Epithelial cell of esophagus (primary cell): ENCODE results near the gene SLX9.

ENCODE experiments used
- DNase-seq: peaks from one replicate; pipeline ENCODE4 v3.0.0; 2010; ENCODE audit warnings: low read depth
- H3K4me3 ChIP-seq: 2 replicates; pipeline ENCODE4 v1.5.1; 2011; ENCODE audit warnings: mild to moderate bottlenecking, low read length, control low read depth
- TF ChIP-seq, protein P1 (sequence below): IDR thresholded peaks from 2 replicates; pipeline ENCODE4 v1.5.1; 2011; ENCODE audit warnings: low read depth, mild to moderate bottlenecking, low read length, control low read depth, inconsistent platforms; ENCODE audit not compliant: insufficient read depth; ENCODE audit errors: missing control alignments

The SLX9 gene

DNA sequence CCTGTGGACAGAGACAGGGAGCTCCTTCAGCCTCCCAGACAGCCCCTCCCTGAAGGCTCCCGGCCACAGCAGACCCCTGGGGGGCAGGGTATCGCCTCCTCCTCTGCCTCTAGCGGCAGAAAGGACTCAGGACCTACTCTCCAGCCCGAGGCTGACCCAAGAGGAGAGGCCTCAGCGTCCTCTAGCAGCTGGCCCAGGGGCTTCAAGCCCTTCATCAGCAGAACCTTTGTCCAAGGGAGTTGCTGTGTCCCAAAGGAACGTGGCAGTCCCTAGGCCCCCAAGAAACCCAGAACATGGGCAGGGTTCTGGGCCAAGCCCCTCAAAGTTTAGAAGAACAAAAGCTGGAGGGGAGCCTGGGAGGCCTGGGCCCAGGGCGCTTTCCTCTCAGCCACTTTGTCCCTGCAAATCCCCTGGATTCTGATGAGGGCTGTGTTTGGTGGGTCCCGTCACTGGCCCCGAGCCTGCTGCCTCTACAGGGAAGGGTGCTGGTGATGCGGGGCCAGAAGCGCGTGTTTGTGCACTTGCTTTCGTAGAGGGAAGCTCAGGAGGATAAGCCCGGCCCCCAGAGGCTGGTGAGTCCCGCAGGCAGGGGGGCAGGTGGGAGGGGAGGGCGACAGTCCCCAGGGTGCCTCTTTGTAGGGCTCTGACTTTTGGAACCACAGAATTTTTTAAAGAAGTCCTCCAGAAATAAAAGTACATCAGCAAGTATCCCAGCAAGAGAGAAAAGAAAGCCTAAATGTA, 32.4 kb upstream of the SLX9 start:
- DNase-seq = no peak
- no peak overlapping the region for H3K4me3 ChIP-seq
- TF ChIP-seq, protein P1, sequence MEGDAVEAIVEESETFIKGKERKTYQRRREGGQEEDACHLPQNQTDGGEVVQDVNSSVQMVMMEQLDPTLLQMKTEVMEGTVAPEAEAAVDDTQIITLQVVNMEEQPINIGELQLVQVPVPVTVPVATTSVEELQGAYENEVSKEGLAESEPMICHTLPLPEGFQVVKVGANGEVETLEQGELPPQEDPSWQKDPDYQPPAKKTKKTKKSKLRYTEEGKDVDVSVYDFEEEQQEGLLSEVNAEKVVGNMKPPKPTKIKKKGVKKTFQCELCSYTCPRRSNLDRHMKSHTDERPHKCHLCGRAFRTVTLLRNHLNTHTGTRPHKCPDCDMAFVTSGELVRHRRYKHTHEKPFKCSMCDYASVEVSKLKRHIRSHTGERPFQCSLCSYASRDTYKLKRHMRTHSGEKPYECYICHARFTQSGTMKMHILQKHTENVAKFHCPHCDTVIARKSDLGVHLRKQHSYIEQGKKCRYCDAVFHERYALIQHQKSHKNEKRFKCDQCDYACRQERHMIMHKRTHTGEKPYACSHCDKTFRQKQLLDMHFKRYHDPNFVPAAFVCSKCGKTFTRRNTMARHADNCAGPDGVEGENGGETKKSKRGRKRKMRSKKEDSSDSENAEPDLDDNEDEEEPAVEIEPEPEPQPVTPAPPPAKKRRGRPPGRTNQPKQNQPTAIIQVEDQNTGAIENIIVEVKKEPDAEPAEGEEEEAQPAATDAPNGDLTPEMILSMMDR = no peak

DNA sequence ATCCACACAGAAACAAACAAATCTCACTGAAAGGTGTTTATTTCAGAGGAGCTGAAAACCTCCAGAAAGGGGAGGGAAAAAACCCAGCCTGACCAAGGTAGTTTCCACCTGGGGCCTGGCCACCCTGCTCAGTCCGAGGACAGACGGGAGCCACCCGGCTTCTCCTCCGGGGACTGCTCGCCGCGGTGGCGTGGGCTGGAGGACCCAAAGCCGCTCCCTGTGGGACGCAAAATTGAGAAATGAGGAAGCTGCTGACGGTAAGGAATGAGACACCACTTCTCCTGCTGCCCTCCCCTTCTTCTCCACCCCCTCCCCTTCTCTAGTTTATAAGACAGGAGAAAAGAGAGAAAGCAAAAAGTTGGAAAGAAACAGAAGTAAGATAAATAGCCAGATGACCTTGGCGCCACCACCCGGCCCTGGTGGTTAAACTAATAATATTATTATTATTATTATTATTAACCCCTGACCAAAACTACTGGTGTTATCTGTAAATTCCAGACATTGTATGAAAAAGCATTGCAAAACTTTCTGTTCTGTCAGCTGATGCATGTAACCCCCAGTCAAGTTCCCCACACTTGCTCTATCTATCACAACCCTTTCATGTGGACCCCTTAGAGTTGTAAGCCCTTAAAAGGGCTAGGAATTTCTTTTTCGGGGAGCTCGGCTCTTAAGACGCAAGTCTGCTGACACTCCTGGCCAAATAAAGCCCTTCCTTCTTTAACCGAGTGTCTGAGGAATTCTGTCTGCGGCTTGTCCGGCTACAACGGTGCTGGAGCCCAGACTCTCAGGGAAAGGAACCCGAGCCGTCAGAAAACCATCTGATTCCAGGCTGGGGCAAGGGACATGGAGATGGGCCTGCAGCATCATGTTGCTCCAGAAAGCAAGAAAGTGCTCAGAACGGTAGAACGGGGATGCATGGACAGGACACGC, 31.6 kb upstream of the SLX9 start:
- no peak overlapping the region for H3K4me3 ChIP-seq
- DNase-seq = no peak

DNA sequence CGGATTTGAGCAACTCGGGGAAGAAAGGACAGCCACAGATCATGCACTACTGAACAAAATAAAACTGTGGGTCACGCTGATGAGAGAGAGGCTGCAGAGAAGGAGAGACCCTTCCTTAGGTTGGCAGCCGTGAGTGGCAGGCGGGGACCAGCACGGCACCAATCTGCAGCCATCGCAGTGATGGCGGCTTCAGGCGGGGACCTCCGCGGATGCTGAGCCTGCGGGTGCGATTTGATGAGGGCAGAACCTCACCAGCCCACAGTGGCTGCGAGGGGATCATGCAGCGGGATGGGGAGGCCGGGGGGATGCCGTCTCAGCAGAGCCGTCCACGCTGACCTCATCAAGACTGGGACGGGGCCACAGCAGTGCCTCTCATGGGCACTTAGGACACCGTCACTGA, 30.9 kb upstream of the SLX9 start:
- DNase-seq = no peak
- H3K4me3 ChIP-seq = no peak overlapping the region
- TF ChIP-seq, protein P1 = no peak

More for the DNA sequence above, 31.6 kb upstream of the SLX9 start:
- TF ChIP-seq, protein P1 = no peak

DNA sequence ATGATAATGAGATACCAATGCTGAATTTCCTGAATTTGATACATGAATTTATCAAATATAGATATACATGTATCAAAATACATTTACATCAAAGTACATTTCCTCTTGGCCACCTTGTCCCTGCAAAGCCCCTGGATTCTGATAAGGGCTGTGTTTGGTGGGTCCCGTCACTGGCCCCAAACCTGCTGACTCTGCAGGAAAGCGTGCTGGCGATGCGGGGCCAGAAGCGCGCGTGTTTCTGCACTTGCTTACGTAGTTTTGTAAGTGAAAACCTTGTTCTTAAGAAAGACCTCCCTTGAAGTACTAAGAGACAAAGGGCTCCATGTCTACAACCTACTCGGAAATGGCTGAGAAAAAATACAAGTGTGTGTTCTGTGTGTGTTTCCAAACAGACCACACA, 30.1 kb upstream of the SLX9 start:
- no peak for DNase-seq
- TF ChIP-seq, protein P1 = no peak
- H3K4me3 ChIP-seq = no peak overlapping the region

DNA sequence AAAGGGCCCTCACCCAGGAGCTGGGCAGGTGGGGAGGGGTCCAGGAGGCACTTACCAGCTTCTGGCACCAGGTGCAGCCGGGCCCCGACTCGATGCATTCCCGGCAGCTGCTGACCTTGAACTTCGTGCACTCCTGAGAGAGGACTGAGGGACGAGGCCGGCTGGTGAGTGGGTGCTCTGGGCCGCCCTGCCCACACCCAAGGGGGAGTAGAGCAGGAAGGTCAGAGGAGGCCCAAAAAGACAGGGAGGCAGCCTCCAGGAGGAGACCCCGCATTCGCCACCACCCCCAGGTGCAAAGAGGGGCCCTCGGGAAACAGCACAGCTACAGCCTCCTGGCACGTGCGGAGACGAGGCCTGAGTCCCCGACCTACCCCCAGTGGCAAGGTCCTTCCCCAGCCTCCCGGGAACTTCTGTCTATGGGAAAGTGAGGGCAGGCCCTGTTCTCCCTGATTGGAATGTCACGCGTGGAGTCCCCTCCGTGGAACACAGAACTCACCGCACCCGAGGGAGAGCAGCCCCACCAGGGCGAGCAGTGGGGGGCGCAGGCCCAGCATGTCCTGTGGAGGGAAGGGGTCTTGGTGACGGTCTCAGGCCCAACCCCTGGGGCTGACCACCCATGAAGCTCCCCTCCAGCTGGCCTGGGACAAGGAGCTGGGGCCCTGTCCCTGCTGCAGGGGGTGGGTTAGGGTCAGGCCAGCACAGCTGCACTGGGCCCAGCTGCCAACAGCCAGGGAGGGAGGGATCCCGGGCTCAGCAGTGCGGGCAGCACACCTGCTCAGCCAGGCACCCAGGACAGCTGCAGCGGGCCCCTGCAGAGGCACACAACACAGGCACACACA, 29.4 kb upstream of the SLX9 start:
- TF ChIP-seq, protein P1 = no peak
- DNase-seq = no peak
- no peak overlapping the region for H3K4me3 ChIP-seq

DNA sequence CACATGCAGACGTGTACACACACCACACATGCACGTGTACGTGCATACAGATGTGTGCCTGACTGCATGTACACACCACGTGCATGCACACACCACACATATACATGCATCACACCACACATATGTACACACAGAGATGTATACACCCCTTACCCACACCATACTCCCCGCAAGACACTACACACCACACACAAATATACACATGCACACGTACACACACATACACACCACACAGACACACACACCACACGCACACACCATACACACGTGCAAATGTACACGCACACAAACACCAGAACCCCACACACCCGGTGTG, 28.8 kb upstream of the SLX9 start:
- H3K4me3 ChIP-seq = no peak overlapping the region
- DNase-seq = no peak
- TF ChIP-seq, protein P1 = no peak
